ENCODE measurements around the gene TSPOAP1. TPM values are rescaled to one million over a fixed set of nuclear protein-coding genes. Genes with fewer than 3 reads are reported as not detected.
A peak's percentile ranks its signal among the peaks of the same experiment; 100 is the strongest.

Gene TSPOAP1
- total RNA-seq, 1 donor from 2014 or later, result 27.9 TPM

GRCh38 chr17:58370716-58371115 lies 42.1 kb upstream of the TSPOAP1 start:
- Mint-ChIP-seq H3K27me3 (ENCODE audit: low read depth) (no peaks in the 10 kb centered on the region), H3K9me3 (no peaks in the 10 kb centered on the region), H3K4me3 (no peak overlapping the region), H3K27ac (ENCODE audit: unreplicated experiment) (no peak overlapping the region), H3K4me1 (peaks cover 29% of the 10 kb centered on the region), H3K36me3 (ENCODE audit: low read depth) (no peaks in the 10 kb centered on the region)
- DNase-seq (ENCODE audit: low read depth, low spot score), result no peak
- TF ChIP-seq CTCF (conservative IDR thresholded peaks at IDR 0.05), result no peak

GRCh38 chr17:58370309-58370708 lies 41.7 kb upstream of the TSPOAP1 start:
- Mint-ChIP-seq H3K4me3 (no peak overlapping the region), H3K36me3 (ENCODE audit: low read depth) (no peaks in the 10 kb centered on the region), H3K27ac (ENCODE audit: unreplicated experiment) (no peak overlapping the region), H3K9me3 (no peaks in the 10 kb centered on the region), H3K27me3 (ENCODE audit: low read depth) (no peaks in the 10 kb centered on the region), H3K4me1 (peaks cover 27% of the 10 kb centered on the region)
- DNase-seq (ENCODE audit: low read depth, low spot score), result no peak
- no peak for TF ChIP-seq CTCF (conservative IDR thresholded peaks at IDR 0.05)

GRCh38 chr17:58369214-58370031 lies 40.8 kb upstream of the TSPOAP1 start:
- H3K27me3 Mint-ChIP-seq (ENCODE audit: low read depth), result no peaks in the 10 kb centered on the region
- H3K4me1 Mint-ChIP-seq, result peaks cover 32% of the 10 kb centered on the region
- H3K27ac Mint-ChIP-seq (ENCODE audit: unreplicated experiment), result peak overlapping the region; percentile 94
- H3K4me3 Mint-ChIP-seq, result no peak overlapping the region
- no peak for DNase-seq (ENCODE audit: low read depth, low spot score)
- H3K9me3 Mint-ChIP-seq, result no peaks in the 10 kb centered on the region
- no peaks in the 10 kb centered on the region for H3K36me3 Mint-ChIP-seq (ENCODE audit: low read depth)
- TF ChIP-seq CTCF (conservative IDR thresholded peaks at IDR 0.05), result no peak

- H3K4me3 Mint-ChIP-seq, result no peak overlapping the region
- no peak for DNase-seq (ENCODE audit: low read depth, low spot score)
- peaks cover 37% of the 10 kb centered on the region for H3K4me1 Mint-ChIP-seq
- TF ChIP-seq CTCF (conservative IDR thresholded peaks at IDR 0.05), result no peak
- no peaks in the 10 kb centered on the region for H3K36me3 Mint-ChIP-seq (ENCODE audit: low read depth)
- H3K9me3 Mint-ChIP-seq, result no peaks in the 10 kb centered on the region
- H3K27me3 Mint-ChIP-seq (ENCODE audit: low read depth), result no peaks in the 10 kb centered on the region
- H3K27ac Mint-ChIP-seq (ENCODE audit: unreplicated experiment), result peak overlapping the region; percentile 14
Measured at GRCh38 chr17:58368860-58369213, 40.2 kb upstream of the TSPOAP1 start.

GRCh38 chr17:58367461-58367860 lies 38.9 kb upstream of the TSPOAP1 start:
- no peak overlapping the region for H3K4me3 Mint-ChIP-seq
- no peak for DNase-seq (ENCODE audit: low read depth, low spot score)
- TF ChIP-seq CTCF (conservative IDR thresholded peaks at IDR 0.05), result no peak
- no peaks in the 10 kb centered on the region for H3K9me3 Mint-ChIP-seq
- H3K27me3 Mint-ChIP-seq (ENCODE audit: low read depth), result no peaks in the 10 kb centered on the region
- peaks cover 34% of the 10 kb centered on the region for H3K4me1 Mint-ChIP-seq
- H3K36me3 Mint-ChIP-seq (ENCODE audit: low read depth), result no peaks in the 10 kb centered on the region
- H3K27ac Mint-ChIP-seq (ENCODE audit: unreplicated experiment), result no peak overlapping the region
